Pancreas (tissue), 10 donors: ENCODE data around the gene RNF150. TPM values are rescaled to one million over a fixed set of nuclear protein-coding genes. Genes with fewer than 3 reads are reported as not detected.

Source experiments
- ATAC-seq, 4 donors: fragments of 200-7000 bp; cut with Tn5 transposase; one replicate each; pipeline versions ENCODE4 v1.8.0 to v1.9.1; 2020; ENCODE audit warnings: mild to moderate bottlenecking in 4 of 4, moderate library complexity in 4 of 4
- DNase-seq, 6 donors: peaks; one replicate each; pipeline ENCODE4 v3.0.0-alpha.2; 2020
- FAIRE-seq: peaks from 2 replicates; lab custom pipeline; 2012; peaks lifted over from hg19 to GRCh38; lab: Jason Lieb, UNC
- H3K27ac ChIP-seq, 4 donors: fragments of 200-600 bp; sonication (generic); 1 replicate in 3 of 4; 2 replicates in 1 of 4; pipeline versions ENCODE4 v1.5.0 to v1.8.0; 2020
- H3K27me3 ChIP-seq, 4 donors: fragments of 200-600 bp; one replicate each; pipeline ENCODE4 v1.8.0; 2021
- H3K36me3 ChIP-seq, 3 donors: fragments of 200-600 bp; sonication (generic) in 1 of 3; one replicate each; pipeline versions ENCODE4 v1.5.0 to v1.8.0; 2020 to 2021
- H3K4me1 ChIP-seq, 3 donors: fragments of 200-600 bp; one replicate each; pipeline ENCODE4 v1.8.0; 2021
- H3K4me3 ChIP-seq, 4 donors: fragments of 200-600 bp; sonication (generic) in 2 of 4; one replicate each; pipeline versions ENCODE4 v1.5.0 to v1.8.0; 2020 to 2021
- H3K9me3 ChIP-seq, 4 donors: fragments of 200-600 bp; one replicate each; pipeline ENCODE4 v1.8.0; 2021
- WGBS, 2 donors: extraction: QIAGEN DNeasy Blood & Tissue Kit; methylation state at CpG; one replicate each; pipeline ENCODE4 v1.1.7; 2013; 5-methylcytosine and 5-hydroxymethylcytosine counted together
- intact Hi-C, 3 donors: fragments of 100-400 bp; cut with DNase I; formaldehyde crosslinking; loops; one replicate each; pipeline versions ENCODE4 v1.11.1 to v1.14.2; 2022
- polyA plus RNA-seq, 2 donors: library from polyadenylated mRNA; stranded (reverse); fragments of 200-250 nt; gene quantifications; one replicate each; pipeline ENCODE4 v1.2.3, GENCODE V29; 2013
- total RNA-seq, 6 donors: library from RNA; stranded (reverse); fragmentation: NEBNext Ultra II Directional in 4 of 6; extraction: Animal tissue kit (Norgen Biotek cat#: 25700) in 4 of 6; gene quantifications; one replicate each; pipeline versions ENCODE4 v1.2.1 to v1.2.4, GENCODE V29; 2021 to 2023
- TF ChIP-seq, protein P1 (sequence below), 4 donors: fragments of 200-600 bp; sonication (generic) in 3 of 4; IDR thresholded peaks; one replicate each; pipeline versions ENCODE4 v1.5.0 to v1.8.0; 2021; ENCODE audit warnings: antibody characterized with exemption in 4 of 4
- donor health status: healthy with polysubstance abuse.
- donor health status: DM: no; HTN: no; CAD: no; lungs with moderate emphysema.
- donor health status: DM: no; HTN: no; CAD: no.
- donor health status: control.
- donor health status: control.
- donor health status: Bipolar disorder and iron deficiency.
- donor health status: DM: yes; HTN: yes; CAD: no.
- donor health status: DM: no; HTN: no; CAD: no.
- donor health status: DM: no; HTN: no; CAD: no.
- donor health status: DM: yes; HTN: yes; CAD: no.

The RNF150 gene
- total and polyA plus RNA-seq, 8 donors: 0.53 to 4.1 (median 2.5) TPM

- Histone ChIP-seq H3K4me3 (no peak overlapping the region), H3K36me3 (no peaks in the 10 kb centered on the region), H3K27ac (no peak overlapping the region), H3K9me3 (no peaks in the 10 kb centered on the region), H3K4me1 (no peaks in the 10 kb centered on the region), H3K27me3 (no peaks in the 10 kb centered on the region)
- no peak for FAIRE-seq
- no peak for DNase-seq
- no peak for ATAC-seq
- intact Hi-C loops: loop anchor here in 1 of 3 donors (10.0 kb wide), 1 partner anchor 245 kb away; no protein-coding TSS in a partner anchor
- TF ChIP-seq, protein P1, sequence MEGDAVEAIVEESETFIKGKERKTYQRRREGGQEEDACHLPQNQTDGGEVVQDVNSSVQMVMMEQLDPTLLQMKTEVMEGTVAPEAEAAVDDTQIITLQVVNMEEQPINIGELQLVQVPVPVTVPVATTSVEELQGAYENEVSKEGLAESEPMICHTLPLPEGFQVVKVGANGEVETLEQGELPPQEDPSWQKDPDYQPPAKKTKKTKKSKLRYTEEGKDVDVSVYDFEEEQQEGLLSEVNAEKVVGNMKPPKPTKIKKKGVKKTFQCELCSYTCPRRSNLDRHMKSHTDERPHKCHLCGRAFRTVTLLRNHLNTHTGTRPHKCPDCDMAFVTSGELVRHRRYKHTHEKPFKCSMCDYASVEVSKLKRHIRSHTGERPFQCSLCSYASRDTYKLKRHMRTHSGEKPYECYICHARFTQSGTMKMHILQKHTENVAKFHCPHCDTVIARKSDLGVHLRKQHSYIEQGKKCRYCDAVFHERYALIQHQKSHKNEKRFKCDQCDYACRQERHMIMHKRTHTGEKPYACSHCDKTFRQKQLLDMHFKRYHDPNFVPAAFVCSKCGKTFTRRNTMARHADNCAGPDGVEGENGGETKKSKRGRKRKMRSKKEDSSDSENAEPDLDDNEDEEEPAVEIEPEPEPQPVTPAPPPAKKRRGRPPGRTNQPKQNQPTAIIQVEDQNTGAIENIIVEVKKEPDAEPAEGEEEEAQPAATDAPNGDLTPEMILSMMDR (IDR thresholded peaks at IDR 0.05): no peak
- WGBS, 2 donors: 73 to 75% methylated on average over 5 of the region's 5 CpGs
Observed at GRCh38 chr4:141120036-141120593, 13.2 kb downstream of the RNF150 start.

- intact Hi-C loops: loop anchor here in 1 of 3 donors (10.0 kb wide), 1 partner anchor 554 kb away; the partner anchor contains the start of gene UCP1
- Histone ChIP-seq H3K27ac (no peak overlapping the region), H3K36me3 (no peaks in the 10 kb centered on the region), H3K9me3 (no peaks in the 10 kb centered on the region), H3K4me3 (no peak overlapping the region), H3K4me1 (no peaks in the 10 kb centered on the region), H3K27me3 (no peaks in the 10 kb centered on the region)
- no peak for FAIRE-seq
- 75 to 79% methylated on average over 1 of the region's 1 CpG for WGBS, 2 donors
- no peak for DNase-seq
- no peak for ATAC-seq
- TF ChIP-seq, protein P1 (IDR thresholded peaks at IDR 0.05): no peak
Observed at GRCh38 chr4:141119071-141119470, 14.2 kb downstream of the RNF150 start.

DNA sequence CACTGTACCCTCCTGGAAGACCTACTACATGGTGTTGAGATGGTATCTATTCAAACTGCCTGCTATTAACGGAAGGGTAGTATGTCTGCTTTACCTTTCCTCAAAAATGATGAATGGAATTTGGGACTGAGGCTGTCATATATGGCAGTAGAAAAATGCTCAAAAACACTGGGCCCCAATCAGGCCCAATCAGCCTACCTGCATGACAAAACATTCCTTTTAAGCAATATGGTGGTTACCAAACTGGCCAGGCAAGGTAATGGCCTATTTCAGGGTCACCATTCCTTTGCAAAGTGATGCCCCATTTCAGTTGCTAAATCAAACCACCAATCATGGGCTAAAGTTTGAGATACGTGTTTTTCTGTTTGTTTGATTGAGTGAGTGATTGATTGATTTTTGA is 14.9 kb downstream of the RNF150 start:
- Histone ChIP-seq H3K27me3 (no peaks in the 10 kb centered on the region), H3K4me3 (no peak overlapping the region), H3K27ac (no peak overlapping the region), H3K36me3 (no peaks in the 10 kb centered on the region), H3K4me1 (no peaks in the 10 kb centered on the region), H3K9me3 (no peaks in the 10 kb centered on the region)
- 90% methylated on average over 2 of the region's 2 CpGs for WGBS, 2 donors
- TF ChIP-seq, protein P1 (IDR thresholded peaks at IDR 0.05): no peak
- FAIRE-seq (no peak), DNase-seq (no peak), ATAC-seq (no peak)
- intact Hi-C loops: loop anchor here in 1 of 3 donors (10.0 kb wide), 1 partner anchor 554 kb away; the partner anchor contains the start of gene UCP1

DNA sequence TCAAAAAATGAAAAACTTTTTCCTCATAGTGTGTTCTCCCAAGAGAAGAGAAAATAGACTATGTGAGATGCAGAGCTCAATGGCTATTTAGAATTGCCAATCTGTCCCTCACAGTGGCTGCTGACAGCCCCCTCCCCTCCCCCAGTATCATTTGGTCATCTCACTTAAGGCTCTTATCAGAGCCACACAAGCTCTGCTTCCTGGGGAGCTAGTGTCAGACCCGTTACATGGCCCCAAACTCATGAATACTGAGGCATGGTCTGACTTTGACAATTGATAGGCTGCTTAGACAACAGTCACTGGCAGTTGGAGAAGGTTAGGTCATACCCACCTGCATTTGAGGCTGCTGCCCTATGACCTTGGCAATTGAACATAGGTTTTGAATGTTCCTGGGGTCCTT is 15.3 kb downstream of the RNF150 start:
- no peaks in the 10 kb centered on the region for H3K27me3 ChIP-seq
- no peak overlapping the region for H3K4me3 ChIP-seq
- no peaks in the 10 kb centered on the region for H3K36me3 ChIP-seq
- no peak for DNase-seq
- no peak overlapping the region for H3K27ac ChIP-seq
- TF ChIP-seq, protein P1 (IDR thresholded peaks at IDR 0.05): no peak
- 80 to 91% methylated on average over 1 of the region's 1 CpG for WGBS, 2 donors
- ATAC-seq: no peak
- no peaks in the 10 kb centered on the region for H3K9me3 ChIP-seq
- no peak for FAIRE-seq
- no peaks in the 10 kb centered on the region for H3K4me1 ChIP-seq
- intact Hi-C loops: loop anchor here in 1 of 3 donors (10.0 kb wide), 1 partner anchor 553 kb away; the partner anchor contains the start of gene UCP1

DNA sequence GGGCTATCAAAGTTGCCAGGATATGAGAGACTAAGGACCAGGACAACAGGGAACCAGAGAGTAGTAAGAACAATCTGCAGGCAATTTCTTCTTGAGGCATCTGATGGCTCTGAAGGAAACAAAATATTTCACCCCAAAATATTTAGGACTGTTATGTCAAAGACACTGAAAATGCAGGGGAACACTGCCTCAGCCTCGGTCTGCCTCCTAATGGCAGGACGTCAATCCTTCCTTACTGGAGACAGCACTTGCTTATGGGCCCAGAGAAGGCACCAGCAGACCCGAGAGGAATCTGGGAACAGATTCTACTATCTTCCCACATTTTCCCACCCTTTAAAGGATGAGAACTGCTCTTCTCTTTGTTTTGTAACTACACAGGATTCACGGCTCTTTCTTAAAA is 23.3 kb downstream of the RNF150 start:
- FAIRE-seq (no peak), ATAC-seq (no peak), DNase-seq (no peak)
- Histone ChIP-seq H3K27ac (no peak overlapping the region), H3K4me3 (no peak overlapping the region), H3K9me3 (no peaks in the 10 kb centered on the region), H3K4me1 (no peaks in the 10 kb centered on the region), H3K36me3 (no peaks in the 10 kb centered on the region), H3K27me3 (no peaks in the 10 kb centered on the region)
- TF ChIP-seq, protein P1 (IDR thresholded peaks at IDR 0.05): no peak
- intact Hi-C loops: loop anchor here in 1 of 3 donors (10.0 kb wide), 1 partner anchor 545 kb away; the partner anchor contains the start of gene UCP1
- 72 to 73% methylated on average over 4 of the region's 4 CpGs for WGBS, 2 donors
